GM21825 (cell line): ENCODE results near the gene TBX4.
"Not testable (repeated sequence)": the region's sequence is repeated elsewhere in the genome, so short reads cannot be mapped to it uniquely, and the experiment has no call there.

Source experiments
- ATAC-seq: cut with Tn5 transposase; IDR thresholded peaks from one replicate; pipeline ENCODE4 v1.9.1; 2021; ENCODE audit warnings: mild to moderate bottlenecking, moderate library complexity; ENCODE audit not compliant: unreplicated experiment

TBX4 gene

GRCh38 chr17:61427567-61427966 lies 24.7 kb upstream of the TBX4 start:
- ATAC-seq = no peak

GRCh38 chr17:61429274-61429673 lies 22.9 kb upstream of the TBX4 start:
- ATAC-seq = no peak

- not testable (repeated sequence) for ATAC-seq
Measured at GRCh38 chr17:61429831-61430230, 22.4 kb upstream of the TBX4 start.

GRCh38 chr17:61431594-61432311 lies 20.5 kb upstream of the TBX4 start:
- ATAC-seq = no peak

- ATAC-seq = no peak
Measured at GRCh38 chr17:61436273-61436672, 15.9 kb upstream of the TBX4 start.

GRCh38 chr17:61436995-61437704 lies 15.1 kb upstream of the TBX4 start:
- no peak for ATAC-seq

GRCh38 chr17:61440697-61441096 lies 11.5 kb upstream of the TBX4 start:
- ATAC-seq = no peak

- not testable (repeated sequence) for ATAC-seq
Measured at GRCh38 chr17:61441507-61441906, 10.7 kb upstream of the TBX4 start.

GRCh38 chr17:61442136-61442775 lies 10.0 kb upstream of the TBX4 start:
- ATAC-seq = no peak

- no peak for ATAC-seq
Measured at GRCh38 chr17:61442878-61443474, 9.2 kb upstream of the TBX4 start.

GRCh38 chr17:61443475-61443882 lies 8.7 kb upstream of the TBX4 start:
- no peak for ATAC-seq

- no peak for ATAC-seq
Measured at GRCh38 chr17:61444075-61444474, 8.1 kb upstream of the TBX4 start.

- no peak for ATAC-seq
Measured at GRCh38 chr17:61444831-61445230, 7.4 kb upstream of the TBX4 start.

GRCh38 chr17:61447358-61447757 lies 4.9 kb upstream of the TBX4 start:
- ATAC-seq = no peak

- no peak for ATAC-seq
Measured at GRCh38 chr17:61448042-61448441, 4.2 kb upstream of the TBX4 start.

- not testable (repeated sequence) for ATAC-seq
Measured at GRCh38 chr17:61449140-61449539, 3.1 kb upstream of the TBX4 start.

GRCh38 chr17:61449707-61450640 lies 2.2 kb upstream of the TBX4 start:
- ATAC-seq = no peak

- no peak for ATAC-seq
Measured at GRCh38 chr17:61450641-61451537, 1.3 kb upstream of the TBX4 start.

- ATAC-seq = no peak
Measured at GRCh38 chr17:61451538-61452300, 503 bp upstream of the TBX4 start.
